HuH-7 (cell line): Measurements from ENCODE around the gene ICE2.
A peak's percentile ranks its signal among the peaks of the same experiment; 100 is the strongest.
"Not testable (repeated sequence)": the region's sequence is repeated elsewhere in the genome, so short reads cannot be mapped to it uniquely, and the experiment has no call there.

ENCODE experiments used
- DNase-seq: peaks from one replicate; pipeline ENCODE4 v3.0.0; 2011; ENCODE audit warnings: low spot score

ICE2 gene

DNA sequence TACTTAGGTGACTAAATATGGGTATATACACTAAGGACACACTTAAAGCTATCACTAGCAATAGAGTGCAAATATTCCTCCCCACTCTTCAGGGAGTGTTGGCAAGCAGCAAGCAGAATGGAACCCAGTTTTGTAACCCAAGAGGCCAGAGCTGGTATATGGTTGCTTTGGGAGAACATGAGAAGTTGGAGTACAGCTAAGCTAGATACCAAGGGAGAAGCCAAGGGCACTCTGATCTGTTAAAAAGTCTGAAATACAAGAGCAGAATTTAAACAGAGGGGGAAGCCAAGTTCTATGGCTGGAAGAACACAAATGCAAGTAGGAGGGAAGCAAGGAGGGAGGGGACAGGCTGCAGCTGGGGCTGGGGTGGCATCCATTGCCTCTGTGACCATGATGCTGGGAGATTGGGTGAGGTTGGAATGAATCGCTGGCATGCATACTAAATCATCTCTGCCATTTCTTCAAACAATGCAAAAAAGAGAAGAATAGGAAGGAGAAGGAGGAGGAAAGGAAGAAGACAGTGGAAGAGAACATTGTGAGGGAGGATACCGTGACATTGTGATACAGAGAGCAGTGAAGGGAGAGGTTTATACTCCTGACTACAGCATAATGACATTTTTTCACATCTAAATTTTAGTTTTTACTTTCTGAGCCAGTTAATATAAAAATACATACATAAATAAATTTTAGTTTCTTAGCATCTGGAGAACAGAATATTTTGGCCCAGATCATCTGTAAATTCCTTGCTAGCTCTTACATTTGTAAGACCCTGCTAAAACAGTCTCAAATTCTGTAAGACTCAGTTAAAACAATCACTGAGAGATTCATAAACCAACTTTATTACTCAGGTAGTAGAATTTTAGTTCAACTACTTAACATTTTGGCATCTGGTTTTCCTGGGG, 72.2 kb downstream of the ICE2 start:
- DNase-seq, result no peak

DNA sequence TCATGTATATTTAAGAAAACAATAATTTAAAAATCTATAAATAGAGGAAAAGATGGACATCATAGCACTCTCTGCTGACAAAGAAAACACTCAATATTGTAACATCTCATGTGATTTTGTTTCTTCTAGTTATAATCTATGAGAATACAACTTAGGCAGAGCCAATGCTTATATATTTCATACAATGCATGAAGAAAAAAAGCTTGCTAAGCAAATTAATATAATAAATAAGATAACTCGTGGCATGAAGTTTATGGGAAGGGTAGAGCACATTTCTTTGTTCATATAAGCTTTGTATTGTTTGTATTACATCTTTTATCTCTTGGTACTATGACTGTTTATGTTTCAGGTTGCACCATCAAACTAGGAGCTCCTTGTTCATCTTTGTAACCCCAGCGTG, 73.5 kb downstream of the ICE2 start:
- DNase-seq, result no peak

DNA sequence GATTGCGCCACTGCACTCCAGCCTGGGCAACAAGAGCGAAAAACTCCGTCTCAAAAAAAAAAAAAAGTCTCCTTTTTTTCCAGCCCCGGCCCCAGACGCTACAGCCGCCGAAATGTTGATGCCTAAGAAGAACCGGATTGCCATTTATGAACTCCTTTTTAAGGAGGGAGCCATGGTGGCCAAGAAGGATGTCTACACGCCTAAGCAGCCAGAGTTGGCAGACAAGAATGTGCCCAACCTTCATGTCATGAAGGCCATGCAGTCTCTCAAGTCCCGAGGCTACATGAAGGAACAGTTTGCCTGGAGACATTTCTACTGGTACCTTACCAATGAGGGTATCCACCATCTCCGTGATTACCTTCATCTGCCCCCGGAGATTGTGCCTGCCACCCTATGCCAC, 74.6 kb downstream of the ICE2 start:
- not testable (repeated sequence) for DNase-seq

DNA sequence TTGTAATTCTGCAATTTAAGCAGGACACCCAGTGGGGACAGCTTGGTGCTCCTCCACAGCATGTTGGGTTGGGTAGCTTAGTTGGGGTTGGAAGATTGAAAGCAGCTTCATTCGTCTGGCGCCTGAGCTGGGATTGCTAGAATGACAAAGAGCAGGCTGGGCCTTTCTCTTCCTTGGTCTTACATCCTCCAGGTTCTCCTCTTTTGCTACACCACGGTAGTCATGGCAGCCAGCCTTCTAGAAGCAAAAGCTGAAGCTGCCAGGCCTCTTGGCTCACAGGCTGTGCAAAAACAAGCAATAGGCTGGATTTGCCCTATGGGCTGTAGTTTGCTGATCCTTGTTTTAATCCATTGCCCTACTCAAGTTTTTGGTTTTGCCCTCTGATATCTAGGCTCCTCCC, 78.0 kb downstream of the ICE2 start:
- DNase-seq, result no peak

DNA sequence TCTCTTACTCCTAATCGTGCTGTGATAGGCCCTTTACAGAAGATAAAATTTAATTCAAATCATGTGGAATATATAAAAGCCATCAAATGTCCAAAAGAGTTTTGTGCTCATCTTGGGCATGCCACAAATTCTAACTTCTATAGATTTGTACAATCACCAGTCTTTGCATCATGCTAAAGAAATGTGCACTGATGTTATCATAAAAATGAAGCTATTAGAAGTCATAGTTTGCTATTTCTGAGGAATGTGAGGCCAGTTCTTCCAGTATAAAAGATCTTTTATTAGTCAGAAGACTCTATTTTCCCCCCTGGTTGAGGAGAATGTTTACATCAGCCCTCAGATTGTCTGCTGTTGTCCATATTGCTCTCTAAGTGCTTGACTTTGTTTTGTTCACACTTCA, 79.0 kb downstream of the ICE2 start:
- DNase-seq, result no peak

DNA sequence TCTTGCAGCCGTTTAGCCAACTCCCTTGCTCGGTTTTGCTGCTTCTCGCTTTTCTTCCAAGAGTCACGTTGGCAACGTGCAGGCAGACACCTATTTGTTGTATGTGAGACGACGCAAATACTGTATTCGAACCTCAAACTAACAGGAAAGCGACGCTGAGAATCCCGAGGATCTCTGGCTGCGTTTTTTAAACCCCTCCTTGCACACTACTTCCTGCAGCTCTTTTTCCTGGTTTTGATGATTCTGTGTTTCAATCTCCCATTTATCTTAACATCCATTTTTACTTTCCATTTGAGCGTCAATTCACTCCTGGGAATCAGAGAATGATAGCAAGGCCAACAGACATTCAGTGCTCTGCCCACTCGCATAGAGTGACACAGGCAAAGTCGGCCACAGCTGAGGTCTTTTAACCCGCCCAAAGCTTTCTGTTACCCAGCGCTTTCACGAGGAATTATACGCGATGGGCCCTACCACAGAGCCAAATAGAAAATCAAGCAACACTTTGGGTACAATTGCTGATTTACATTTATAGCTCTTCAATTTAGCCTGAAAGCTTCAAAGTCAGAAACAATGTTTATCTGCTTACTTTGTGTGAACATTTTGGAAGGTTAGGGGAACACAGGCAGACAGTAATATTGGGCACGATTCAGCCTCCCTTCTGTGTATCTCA, 79.6 kb downstream of the ICE2 start:
- DNase-seq, result no peak

DNA sequence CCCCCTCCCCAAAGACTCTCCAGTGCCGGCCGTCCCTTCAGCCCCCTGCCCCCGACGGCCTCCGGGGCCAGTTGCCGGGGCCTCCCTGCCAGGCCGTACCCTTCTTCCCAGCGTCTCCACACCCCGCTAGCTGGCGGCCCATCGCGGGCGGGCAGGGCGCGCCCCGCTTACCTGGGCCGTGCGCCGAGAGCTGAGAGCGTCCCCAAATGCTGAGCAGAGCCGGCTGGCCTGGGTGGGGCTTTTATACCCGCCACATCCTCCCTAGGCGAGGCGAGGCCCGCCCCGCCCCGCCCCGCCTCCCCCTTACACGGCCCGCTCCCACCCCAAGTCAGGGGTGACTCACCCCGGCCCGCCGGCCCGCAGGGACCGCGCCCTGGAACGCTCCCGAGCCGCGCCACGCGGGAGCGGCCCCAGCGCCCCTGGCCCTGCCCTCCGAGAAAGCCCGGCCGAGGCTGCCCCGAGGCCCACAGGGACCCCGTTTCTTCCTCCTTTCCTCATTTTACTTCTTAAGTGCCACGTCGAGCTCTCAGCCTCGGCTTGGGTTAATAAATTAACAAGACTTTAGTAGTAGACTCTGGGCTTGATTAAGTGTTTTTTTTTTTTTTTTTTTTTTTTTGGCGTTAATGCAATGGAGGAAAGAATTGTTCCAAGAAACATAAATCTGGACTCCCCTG, 81.0 kb downstream of the ICE2 start, which contains the start of gene ANXA2:
ANXA2 (minus strand) TSS at position 215 of the 674 bp plus-strand sequence. CDS start 11,911 bp downstream, outside the sequence.
- DNase-seq, result peak; percentile 88

DNA sequence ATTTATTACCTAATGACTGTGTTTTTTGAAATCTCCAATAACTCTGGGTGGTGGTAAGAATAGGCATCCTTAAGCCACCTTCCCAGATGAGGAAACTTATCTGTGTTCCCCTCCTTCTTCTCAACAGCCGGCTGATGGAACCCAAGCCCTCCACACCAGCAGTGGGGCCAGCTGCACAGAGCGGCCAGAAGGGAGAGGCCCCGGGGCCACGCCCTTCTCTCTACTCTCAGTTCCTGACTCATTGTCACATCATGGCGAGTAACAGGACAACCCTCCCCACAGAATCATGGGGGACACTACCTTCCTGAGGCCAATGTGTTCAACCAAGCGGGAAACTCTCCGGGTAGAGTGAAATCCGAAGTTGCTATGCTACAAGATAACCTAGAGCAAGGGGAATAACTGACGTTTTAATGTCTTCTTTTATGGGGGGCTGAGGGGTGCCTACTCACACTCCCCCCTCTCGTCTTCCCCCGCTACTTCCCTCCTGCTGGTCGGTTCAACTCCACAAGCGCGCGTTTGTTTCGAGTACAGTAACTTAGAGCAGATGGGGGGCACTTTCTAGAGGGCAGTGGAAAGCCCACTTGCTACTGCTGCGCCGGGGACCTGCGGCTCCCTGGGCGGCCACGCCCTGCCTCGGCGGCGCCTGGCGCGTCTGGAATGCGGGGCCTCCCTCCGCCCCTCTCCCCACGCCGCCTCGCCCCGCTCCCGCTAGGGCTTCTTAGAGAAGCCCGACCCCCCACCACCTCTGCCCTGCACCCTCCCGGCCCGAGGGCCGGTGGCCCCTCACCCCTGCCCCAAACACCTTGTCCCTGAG, 81.8 kb downstream of the ICE2 start:
- DNase-seq, result peak; percentile 38

DNA sequence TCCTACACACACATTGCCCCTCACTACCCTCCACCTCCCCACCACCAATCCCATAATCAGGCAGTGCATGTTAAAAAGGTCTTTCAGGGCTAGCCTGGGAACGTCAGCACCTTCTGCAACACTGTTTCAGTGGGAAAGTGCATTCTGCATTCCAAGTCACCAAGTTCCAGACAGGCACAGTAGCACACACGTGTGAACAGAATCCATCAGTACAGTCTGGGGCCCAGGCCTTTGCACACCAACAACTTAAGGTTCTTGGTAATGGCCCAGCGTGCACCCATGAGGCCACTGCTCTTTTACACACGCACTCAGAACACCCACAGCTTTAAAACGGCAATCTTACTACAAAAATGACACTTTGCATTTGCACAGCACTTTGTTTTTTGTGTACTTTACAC, 82.4 kb downstream of the ICE2 start:
- no peak for DNase-seq

DNA sequence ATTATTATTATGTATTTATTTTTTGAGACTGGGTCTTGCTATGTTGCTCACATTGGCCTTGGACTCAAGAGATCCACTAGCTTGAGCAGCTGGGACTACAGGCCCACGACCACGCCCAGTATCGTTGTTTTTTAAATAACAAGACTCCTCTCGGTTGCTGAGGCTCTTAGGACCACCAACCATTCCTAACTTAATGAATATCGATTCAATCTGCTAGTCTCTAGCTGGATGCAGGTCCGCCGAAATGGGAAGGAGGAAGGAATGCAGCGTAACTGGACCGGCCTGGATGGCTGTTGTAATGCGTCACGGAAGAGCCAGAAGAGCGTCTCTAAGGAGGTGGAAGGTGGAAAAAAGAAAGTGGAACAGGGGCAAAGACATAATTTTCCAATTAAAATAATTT, 82.8 kb downstream of the ICE2 start:
- DNase-seq, result no peak

DNA sequence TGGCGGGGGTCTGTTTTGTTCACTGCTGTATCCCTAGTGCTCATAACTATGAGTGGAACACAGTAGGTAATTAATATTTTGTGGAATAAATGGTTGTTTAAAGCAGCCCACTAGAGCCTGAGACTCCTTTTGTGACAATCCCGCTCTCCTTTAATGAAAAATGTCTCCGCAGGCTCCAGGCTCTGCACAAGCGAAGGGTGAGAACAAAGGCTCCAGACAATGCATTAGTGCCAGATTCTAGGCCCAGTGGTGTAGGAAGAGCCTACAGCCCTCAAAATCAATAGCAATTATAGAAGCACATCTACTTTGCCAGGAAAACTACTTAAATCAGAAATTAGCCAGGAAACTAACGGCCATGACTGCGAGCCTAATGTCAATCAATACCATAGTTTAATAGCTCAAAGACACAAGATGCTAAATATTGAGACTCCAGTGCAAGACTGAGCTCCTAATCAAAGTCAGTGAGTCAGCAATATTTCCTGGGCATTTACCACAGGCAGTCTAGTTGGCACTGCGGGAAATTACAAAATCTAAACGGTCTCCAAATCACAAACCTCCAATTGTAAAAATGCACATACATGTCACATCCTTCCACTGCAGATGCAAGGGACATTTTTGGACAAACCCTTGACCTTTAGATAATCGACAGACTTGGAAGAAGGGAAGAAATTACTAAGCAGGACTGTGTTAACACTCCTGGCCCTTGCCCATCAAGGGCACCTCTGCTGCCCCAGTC, 83.5 kb downstream of the ICE2 start:
- no peak for DNase-seq

DNA sequence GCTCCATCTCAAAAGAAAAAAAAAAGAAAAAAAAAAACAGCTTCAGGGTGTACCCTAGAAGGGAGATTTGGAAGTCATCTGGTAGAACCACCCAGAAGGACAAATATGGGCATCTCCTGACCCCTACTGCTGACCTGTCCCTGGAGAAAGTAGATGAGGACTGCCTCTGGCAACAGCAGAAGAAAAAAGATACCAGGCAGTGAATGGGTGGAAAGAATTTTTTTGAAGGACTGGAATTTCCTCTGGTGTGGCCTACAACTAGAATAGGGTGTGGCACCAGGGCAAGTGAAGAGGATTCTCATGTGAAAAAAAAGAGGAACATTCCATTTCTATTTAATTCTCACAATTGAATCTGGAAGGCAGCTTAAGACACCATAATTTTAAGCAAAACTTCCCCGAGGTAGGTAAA, 84.2 kb downstream of the ICE2 start:
- no peak for DNase-seq

DNA sequence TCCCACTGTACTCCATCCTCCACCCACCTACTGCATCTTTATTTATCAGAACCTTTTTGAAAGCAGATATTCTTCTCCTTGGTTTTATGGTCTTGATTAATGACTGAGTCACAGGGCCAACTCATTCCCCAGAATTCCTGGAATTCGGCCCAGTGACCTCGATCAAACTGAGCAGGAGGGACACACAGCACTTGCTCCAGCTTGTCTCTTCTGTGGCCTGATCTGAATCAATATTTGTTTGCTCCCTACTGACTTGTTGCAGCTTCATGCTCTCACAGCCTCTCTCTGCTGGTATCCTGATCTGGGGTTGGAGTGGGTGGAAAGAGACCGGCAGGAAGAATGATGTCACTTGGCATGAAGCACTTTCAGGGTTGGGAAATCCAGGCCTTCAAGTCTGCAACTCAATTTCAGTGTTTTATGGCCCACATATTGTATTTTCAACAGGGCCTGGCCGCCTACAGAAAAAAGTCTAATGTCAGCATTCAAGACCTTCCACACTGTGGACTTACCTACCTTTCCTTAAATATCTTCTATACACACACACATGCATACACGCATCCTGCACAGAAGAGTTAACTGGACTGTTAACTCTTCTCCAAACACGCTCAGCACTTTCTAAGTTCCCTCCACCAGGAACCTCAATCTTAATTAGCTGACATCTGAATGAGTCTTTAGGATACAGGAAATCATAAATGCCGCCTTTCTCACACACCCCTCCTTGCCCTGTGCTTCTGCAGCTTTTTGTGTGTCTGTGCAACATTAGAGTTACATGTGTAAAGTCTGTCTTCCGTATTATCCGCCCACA, 85.8 kb downstream of the ICE2 start:
- DNase-seq, result peak; percentile 83

DNA sequence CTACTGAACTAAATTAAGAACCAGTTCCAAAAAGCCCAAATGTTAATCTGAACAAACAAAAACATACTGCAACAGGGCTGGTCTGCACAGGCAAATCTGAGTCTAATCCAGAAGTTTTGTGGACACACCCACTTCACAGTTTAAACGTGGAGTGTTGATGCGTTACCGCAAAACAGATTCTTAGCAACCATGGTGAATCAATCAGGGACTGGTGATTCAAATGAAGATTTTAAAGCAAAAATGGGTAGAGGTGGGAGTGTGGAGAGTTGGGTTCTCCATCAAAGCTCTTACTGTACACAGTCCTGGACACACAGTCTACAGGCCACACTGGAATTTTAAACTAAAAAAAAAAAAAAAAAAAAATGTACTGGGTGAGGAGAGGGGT, 86.3 kb downstream of the ICE2 start:
- DNase-seq, result no peak

DNA sequence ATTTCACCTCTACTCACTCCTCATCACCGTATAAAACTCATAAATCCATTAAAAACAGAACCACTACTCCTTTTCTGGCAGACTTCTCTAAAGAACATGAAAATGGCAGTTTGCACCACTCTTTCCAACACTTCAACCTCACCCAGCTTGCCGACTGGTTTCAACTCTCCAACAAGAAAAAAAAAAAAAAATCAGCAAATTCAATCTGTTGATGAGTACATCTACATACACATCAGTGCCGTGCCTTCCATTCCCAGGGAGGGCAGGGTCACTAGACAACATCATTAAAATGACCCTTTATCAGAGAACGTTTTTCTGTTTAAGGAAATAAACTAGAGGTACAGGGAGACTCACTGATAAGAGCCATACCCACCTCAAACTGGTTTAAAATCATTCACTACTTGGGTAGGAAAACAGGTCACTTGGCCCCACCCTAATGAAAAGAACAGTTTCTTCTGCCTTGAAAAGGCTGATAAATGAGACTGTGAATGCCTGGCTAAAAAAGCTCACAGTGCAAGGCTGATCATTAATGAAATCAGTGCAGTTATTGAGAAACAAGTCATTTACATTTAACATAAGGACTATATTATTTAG, 87.1 kb downstream of the ICE2 start:
- no peak for DNase-seq

DNA sequence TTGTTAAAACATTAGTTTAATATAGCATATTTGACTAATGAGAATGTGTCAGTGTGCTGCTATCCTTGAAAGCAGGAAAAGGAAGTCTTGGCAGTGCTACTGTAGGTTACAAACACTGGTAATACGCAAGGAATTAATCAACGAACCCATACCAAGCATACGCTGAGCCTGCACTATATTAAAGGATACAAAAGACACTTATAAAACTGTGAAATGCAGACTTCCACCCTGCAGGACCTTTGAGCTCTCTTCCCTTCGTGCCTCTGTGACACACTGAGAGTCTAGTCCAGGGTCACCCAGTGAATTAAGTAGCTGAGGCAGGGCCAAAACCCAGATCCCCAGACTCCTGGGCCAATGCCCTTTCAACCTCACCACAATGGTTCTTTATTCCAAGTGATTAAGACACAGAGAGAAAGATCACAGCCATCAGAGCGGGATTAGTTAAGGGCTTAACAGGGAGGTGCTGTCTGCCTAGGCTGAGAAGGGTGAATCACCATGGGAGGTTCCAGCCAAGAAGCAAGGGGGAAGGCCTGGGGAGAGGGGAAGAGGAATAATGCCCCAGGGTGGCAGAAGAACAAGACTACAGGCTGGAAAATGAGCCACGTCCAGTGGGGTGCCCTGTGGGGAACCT, 88.0 kb downstream of the ICE2 start:
- no peak for DNase-seq

DNA sequence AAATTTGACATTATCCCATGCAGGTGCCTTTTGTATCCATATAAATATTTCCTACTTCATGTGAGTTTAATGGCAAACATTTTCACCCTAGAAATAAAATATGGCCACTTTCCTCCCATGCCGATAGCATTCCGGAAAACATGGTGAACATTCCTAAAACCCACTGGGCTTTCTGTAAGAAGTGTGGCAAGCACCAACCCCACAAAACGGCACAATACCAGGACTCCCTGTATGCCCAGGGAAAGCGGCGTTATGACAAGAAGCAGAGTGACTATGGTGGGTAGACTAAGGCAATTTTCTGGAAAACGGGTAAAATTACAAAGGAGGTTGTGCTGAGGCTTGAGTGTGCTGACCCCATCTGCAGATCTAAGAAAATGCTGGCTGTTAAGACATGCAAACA, 88.7 kb downstream of the ICE2 start:
- no peak for DNase-seq

DNA sequence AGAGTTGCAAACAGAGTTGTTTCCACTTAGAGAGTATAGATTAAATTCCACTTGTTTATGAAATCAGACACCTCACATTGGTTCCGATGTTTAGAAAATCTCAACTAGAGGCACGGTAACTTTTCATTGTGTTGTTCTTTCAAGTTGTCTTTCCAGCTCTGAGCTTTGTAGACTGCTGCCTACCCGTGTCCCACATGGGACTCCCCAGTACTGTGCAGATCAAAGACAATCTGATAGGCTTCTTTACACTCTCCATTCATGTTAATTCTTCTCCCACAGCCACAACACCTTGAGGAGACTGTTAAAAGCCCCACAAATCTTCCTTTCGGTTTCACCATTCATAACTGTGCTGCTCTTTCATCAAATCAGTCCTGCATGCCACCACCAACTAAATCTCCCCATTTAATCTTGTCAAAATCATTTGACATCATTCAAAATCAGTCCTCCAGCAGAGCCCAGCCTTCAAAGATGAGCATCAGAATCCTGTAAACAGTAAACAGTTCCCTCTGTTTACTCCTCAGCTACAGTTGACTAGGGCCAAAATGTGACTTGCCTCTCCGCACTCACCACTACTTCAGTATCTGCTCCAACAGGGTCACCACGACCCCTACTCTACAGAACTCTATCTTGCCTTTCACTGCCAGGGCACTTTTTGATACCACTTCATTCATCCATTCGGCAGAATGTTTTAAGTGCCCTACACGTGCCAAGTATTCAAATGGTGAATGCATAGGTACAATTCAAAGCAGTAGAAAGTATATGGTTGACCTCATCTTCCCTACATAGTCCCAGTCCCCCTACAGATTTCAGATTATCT, 89.5 kb downstream of the ICE2 start:
- DNase-seq, result no peak

DNA sequence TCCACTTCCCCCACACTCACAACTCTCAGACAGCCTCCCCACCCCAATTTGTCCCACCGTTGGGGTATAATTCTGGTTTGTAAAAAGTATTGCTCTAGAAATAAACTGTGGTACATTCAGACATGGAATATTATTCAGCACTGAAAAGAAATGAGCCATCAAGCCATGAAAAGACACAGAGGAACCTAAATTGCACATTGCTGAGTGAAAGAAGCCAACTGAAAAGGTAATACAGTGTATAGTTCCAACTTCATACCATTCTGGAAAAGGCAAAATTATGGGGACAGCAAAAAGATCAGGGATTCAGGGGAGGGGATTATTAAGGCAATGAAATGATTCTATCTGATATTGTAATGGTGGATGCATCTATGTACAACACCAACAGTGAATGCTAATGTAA, 91.6 kb downstream of the ICE2 start:
- no peak for DNase-seq
